WI38 (cell line): ENCODE data around the gene SCIMP.

Experiments used
- H3K4me3 ChIP-seq: 2 replicates; pipeline ENCODE4 v1.5.1; 2011; ENCODE audit warnings: low read depth, mild to moderate bottlenecking, control low read depth, low read length
- TF ChIP-seq, protein P1 (sequence below): IDR thresholded peaks from 2 replicates; pipeline ENCODE4 v1.5.1; 2012; ENCODE audit warnings: low read depth, mild to moderate bottlenecking, control low read depth, low read length

Gene SCIMP

DNA sequence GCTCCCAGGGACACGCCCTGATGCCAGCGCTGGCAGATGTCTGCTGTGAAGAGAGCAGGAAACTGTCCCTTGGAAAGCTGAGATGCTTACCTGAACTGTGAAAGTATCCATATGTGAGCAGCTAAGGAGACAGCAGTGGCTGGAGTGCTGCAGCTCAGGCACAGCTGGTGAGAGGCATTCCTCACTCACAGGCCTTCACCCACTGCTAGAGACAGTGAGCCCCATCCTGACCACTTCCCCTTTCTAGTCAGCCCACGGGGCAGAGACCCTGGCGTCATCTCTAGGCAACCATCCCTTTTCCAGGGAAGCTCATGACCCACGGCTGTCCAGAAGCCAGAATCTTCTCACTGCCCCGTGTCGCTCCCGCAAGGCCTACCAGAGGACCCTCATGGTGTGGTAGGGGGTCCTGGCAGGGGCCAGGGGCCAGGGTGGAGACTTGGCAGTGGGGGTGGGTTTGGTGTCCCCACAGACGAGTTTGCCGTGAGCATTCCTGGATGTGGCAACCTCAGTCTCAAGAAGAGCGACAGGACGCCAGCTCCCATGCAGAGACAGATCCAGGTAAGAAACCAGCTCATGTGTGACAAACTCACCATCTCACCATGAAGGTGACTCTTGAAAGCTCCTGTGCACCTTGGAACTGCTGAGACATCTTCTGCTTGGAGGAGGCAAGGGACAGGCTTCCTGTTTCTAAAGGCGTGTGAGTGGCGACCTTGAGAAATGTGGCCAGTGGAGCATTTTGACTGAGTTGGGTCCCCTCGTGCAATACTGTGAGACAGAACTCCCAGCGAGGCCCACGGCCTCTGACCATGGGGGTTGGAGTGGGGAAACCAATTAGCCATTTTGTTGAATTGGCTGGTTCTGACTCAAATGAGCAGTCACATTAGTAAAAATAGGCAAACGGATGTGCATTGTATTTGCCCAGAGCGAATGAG lies at the start of gene SCIMP:
TSS of gene SCIMP (minus strand) at position 216 of the 932 bp plus-strand sequence. CDS start at position 111, 105 bp downstream.
- TF ChIP-seq, protein P1, sequence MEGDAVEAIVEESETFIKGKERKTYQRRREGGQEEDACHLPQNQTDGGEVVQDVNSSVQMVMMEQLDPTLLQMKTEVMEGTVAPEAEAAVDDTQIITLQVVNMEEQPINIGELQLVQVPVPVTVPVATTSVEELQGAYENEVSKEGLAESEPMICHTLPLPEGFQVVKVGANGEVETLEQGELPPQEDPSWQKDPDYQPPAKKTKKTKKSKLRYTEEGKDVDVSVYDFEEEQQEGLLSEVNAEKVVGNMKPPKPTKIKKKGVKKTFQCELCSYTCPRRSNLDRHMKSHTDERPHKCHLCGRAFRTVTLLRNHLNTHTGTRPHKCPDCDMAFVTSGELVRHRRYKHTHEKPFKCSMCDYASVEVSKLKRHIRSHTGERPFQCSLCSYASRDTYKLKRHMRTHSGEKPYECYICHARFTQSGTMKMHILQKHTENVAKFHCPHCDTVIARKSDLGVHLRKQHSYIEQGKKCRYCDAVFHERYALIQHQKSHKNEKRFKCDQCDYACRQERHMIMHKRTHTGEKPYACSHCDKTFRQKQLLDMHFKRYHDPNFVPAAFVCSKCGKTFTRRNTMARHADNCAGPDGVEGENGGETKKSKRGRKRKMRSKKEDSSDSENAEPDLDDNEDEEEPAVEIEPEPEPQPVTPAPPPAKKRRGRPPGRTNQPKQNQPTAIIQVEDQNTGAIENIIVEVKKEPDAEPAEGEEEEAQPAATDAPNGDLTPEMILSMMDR, result no peak
- no peak within 1 kb of the TSS for H3K4me3 ChIP-seq

DNA sequence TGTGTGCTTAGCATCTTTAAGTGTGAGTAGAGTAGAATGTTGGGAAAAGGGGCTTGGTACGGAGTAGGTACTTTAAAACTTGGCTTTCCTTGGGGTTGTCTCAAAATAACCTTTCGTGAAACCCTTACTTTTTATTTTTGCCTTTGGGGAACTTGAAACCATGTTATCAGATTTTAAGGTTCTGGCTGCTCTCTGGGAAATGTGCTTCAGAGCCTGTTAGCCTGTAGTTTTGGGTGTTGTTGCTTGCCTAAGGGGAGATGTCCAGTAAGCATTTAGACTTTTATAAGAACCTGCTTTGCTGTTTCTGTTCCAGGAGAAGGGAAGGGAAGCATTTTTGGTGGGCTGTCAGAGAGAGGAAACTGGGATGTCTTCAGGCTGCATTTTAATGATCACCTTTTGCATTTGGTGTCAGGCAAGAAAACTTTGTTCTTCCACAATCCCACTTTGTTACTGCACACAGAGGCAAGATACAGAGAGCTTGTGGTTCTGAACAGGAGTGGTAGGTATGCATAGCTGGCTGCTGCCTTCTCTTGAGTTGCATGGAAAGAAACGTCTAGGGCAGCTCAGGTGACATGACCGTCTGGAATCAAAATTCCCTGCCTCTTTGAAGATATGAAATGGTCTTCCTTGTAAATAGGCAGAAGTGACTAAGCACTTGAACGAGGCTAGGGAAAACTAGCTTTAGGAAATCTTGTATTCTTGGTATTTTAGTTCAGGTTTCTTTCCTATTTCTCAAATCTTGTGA lies 49.1 kb upstream of the SCIMP start:
- TF ChIP-seq, protein P1, result no peak
- peak overlapping the region; percentile 75 for H3K4me3 ChIP-seq

DNA sequence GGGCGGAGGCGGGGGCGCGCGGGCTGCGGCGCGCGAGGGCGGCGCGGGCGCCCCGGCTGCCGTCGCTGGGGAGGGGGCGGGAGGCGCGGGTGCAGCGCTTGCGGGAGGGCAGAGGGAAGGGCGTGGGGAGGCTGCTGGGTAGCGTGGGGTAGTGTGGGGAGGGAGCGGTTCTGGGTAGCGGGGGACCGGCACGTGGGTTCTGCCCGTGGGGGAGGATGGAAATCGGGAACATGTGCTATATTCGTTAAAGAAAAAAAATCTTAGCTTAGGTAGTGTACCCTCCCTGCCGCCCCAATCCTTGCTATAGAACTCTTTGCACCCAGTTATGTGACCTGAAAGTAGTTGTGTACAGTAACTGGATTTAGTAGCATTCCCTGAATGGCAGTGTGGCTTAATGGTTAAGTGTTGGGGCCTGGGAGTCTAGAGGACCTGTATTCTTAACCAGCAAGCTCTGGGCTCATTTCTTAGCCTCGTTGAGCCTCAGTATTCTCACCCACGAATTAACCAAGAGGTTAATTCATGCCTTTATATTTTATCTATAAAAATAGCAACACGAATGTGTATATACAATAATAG lies 48.1 kb upstream of the SCIMP start:
- TF ChIP-seq, protein P1, result no peak
- H3K4me3 ChIP-seq, result peak overlapping the region; percentile 75

DNA sequence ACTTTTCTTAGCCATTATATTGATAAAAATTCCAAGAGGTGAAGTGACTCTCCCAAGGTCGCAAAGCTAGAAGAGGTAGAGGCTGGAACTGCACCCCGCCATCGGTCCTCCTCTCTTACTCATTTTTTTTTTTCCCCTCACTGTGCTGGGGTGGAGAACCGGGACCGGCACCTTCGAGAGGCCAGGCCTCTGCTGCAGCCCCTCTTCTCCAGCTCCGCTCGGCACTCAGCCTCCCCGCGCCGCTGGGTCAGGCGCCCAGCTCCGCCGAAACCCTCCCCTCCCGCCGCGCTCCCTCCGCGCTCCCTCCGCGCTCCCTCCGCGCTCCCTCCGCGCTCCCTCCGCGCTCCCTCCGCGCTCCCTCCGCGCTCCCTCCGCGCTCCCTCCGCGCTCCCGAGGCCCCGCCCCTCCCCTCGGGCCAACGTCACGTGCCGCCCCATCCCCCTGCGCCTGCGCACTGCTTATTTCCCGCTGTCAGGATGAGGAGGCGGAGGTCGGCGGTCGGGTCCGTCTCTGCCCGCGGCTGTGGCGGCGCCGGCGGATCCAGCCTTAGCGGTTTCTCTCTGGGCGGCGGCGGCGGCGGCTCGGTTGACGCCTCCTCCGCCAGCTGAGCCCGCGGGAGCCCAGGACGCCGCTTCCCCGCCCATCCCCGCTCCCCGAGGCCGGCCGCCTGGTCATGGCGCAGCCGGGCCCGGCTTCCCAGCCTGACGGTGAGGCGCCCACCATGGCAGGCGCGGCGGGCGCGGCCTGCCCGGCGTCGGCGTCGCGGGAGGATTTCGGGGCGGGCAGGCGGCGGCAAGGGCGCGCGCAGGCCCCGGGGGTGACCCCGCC lies 47.4 kb upstream of the SCIMP start, which contains the start of gene RABEP1:
TSS of gene RABEP1 (plus strand) at position 471 of the 828 bp plus-strand sequence. CDS start at position 674, 203 bp downstream.
- TF ChIP-seq, protein P1, result 0 out of 2 replicates have a peak, but pooled peaks have one; percentile 10
- H3K4me3 ChIP-seq, result peak within 1 kb of the TSS; percentile 75

DNA sequence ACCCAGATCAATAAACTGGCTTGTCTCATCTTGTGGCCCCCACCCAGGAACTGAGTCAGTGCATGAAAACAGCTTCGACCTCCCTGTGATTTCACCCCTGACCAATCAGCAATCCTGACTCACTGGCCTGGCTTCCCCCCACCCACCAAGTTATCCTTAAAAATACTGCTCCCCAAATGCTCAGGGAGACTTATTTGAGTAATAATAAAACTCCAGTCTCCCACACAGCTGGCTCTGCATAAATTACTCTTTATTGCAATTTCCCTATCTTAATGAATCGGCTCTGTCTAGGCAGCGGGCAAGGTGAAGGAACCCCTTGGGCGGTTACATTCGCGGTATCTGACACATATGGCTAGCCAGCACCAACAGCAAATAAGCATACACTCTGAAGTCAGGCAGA lies 37.7 kb upstream of the SCIMP start:
- H3K4me3 ChIP-seq, result no peak overlapping the region
- TF ChIP-seq, protein P1, result no peak

DNA sequence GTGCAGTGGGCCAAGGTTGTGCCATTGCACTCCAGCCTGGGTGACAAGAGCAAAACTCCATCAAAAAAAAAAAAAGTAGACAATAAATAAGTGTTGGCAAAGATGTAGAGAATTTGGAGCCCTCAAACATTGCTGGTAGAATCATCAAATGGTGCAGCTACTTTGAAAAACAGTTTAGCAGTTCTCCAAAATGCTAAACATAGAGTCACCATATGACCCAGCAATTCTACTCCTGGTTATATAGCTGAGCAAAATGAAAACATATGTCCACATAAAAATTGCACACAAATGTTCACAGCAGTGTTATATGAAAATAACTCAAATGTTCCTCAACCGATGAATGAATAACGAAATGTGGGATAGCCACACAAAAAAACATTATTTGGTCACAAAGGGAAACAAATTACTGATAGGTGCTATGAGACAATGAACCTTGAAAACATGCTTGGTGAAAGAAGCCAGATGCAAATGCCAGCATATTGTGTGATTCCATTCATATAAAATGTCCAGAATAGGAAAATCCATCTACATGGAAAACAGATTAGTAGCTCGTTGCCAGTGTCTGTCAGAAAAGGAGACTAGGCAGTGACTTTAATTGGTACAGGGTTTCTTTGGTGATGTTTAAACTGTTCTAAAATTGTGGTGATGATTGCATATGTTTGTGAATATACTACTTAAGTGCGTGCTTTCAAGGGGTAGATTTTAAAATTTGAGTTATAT lies 34.7 kb upstream of the SCIMP start:
- no peak overlapping the region for H3K4me3 ChIP-seq
- TF ChIP-seq, protein P1, result no peak
